Measurements from ENCODE around the gene ADGRV1.

- TF ChIP-seq, protein P1, sequence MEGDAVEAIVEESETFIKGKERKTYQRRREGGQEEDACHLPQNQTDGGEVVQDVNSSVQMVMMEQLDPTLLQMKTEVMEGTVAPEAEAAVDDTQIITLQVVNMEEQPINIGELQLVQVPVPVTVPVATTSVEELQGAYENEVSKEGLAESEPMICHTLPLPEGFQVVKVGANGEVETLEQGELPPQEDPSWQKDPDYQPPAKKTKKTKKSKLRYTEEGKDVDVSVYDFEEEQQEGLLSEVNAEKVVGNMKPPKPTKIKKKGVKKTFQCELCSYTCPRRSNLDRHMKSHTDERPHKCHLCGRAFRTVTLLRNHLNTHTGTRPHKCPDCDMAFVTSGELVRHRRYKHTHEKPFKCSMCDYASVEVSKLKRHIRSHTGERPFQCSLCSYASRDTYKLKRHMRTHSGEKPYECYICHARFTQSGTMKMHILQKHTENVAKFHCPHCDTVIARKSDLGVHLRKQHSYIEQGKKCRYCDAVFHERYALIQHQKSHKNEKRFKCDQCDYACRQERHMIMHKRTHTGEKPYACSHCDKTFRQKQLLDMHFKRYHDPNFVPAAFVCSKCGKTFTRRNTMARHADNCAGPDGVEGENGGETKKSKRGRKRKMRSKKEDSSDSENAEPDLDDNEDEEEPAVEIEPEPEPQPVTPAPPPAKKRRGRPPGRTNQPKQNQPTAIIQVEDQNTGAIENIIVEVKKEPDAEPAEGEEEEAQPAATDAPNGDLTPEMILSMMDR (IDR thresholded peaks at IDR 0.05; ENCODE audit: low read depth, low read length) = no peak
- TF ChIP-seq, protein P2, sequence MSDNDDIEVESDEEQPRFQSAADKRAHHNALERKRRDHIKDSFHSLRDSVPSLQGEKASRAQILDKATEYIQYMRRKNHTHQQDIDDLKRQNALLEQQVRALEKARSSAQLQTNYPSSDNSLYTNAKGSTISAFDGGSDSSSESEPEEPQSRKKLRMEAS (IDR thresholded peaks at IDR 0.05; ENCODE audit: low read depth, low read length) = no peak
- TF ChIP-seq POLR2A (IDR thresholded peaks at IDR 0.05; ENCODE audit: extremely low read depth, insufficient read length) = no peak
Observed at GRCh38 chr5:91022518-91022917, 463.9 kb downstream of the ADGRV1 start.

Data from NB4 (cell line).